GM12878 (cell line): ENCODE measurements around the gene S100P. TPM values are rescaled to one million over a fixed set of nuclear protein-coding genes. Genes with fewer than 3 reads are reported as not detected.
A peak's percentile ranks its signal among the peaks of the same experiment; 100 is the strongest.

Experiments used
- ATAC-seq: fragments of 200-7000 bp; cut with Tn5 transposase; 3 replicates; pipeline ENCODE4 v1.9.1; 2020; ENCODE audit warnings: mild to moderate bottlenecking, moderate library complexity
- BruUV-seq: library from RNA; stranded (reverse); fragments of 400-500 nt; replicated peaks from 2 replicates; lab custom pipeline; 2021; lab: Mats Ljungman, UMichigan
- CTCF ChIA-PET: fragments of 300-600 bp; sonication (Branson Sonifier 250); formaldehyde crosslinking; extraction: SDS; loops from one replicate; lab custom pipeline; 2021; ENCODE audit warnings: inconsistent platforms; lab: Yijun Ruan, JAX
- POLR2A ChIA-PET: fragments of 350-600 bp; formaldehyde crosslinking; extraction: SDS; loops from one replicate; lab custom pipeline; 2021; ENCODE audit warnings: inconsistent platforms; lab: Charles Lee
- RAD21 ChIA-PET: fragments of 300-600 bp; sonication (Branson Sonifier 250); formaldehyde crosslinking; loops from one replicate; lab custom pipeline; 2023; ENCODE audit warnings: antibody characterized with exemption; ENCODE audit not compliant: unreplicated experiment; lab: Charles Lee
- SMC1A ChIA-PET: fragments of 300-600 bp; sonication (Branson Sonifier 250); formaldehyde crosslinking; loops from one replicate; lab custom pipeline; 2023; ENCODE audit not compliant: unreplicated experiment, uncharacterized antibody; lab: Charles Lee
- DNase-seq: peaks from one replicate; pipeline ENCODE4 v3.0.0-alpha.2; 2011; ENCODE audit warnings: low read depth, low spot score
- FAIRE-seq: peaks from 3 replicates; lab custom pipeline; 2011; peaks lifted over from hg19 to GRCh38; lab: Jason Lieb, UNC
- H2AFZ ChIP-seq: 2 replicates; pipeline ENCODE4 v1.6.0; 2011; ENCODE audit warnings: low read depth, low read length, control low read depth; ENCODE audit not compliant: control insufficient read depth
- H3K27ac ChIP-seq: 2 replicates; pipeline ENCODE4 v1.5.1; 2011; ENCODE audit warnings: control low read depth; ENCODE audit not compliant: control insufficient read depth, insufficient read depth
- H3K27me3 ChIP-seq, 2 experiments: replicated peaks in 1 of 2; 2 replicates each; pipeline versions ENCODE4 v1.6.0 to v1.6.1; 2011; ENCODE audit warnings: low read length in 1 of 2; ENCODE audit not compliant: control insufficient read depth in 2 of 2, insufficient read depth in 2 of 2
- H3K36me3 ChIP-seq, 2 experiments: 2 replicates each; pipeline ENCODE4 v1.5.1; 2011; ENCODE audit warnings: low read length in 1 of 2; ENCODE audit not compliant: control insufficient read depth in 2 of 2, insufficient read depth in 2 of 2
- H3K4me1 ChIP-seq: 2 replicates; pipeline ENCODE4 v1.6.1; 2011; ENCODE audit warnings: mild to moderate bottlenecking, low read length, moderate library complexity, mixed read lengths; ENCODE audit not compliant: control insufficient read depth, insufficient read depth
- H3K4me2 ChIP-seq: 2 replicates; pipeline ENCODE4 v1.6.0; 2011; ENCODE audit warnings: control low read depth; ENCODE audit not compliant: control insufficient read depth, insufficient read depth
- H3K4me3 ChIP-seq: fragments of 200-600 bp; sonication (generic); 2 replicates; pipeline ENCODE4 v1.5.1; 2016
- H3K79me2 ChIP-seq: 2 replicates; pipeline ENCODE4 v1.6.0; 2011; ENCODE audit warnings: low read length; ENCODE audit not compliant: control insufficient read depth, insufficient read depth
- H3K9ac ChIP-seq: 2 replicates; pipeline ENCODE4 v1.8.0; 2011; ENCODE audit warnings: low read length, control low read depth, mixed read lengths; ENCODE audit not compliant: control insufficient read depth, insufficient read depth
- H3K9me3 ChIP-seq: replicated peaks from 3 replicates; pipeline ENCODE4 v1.5.1; 2011; ENCODE audit warnings: mild to moderate bottlenecking, low read length; ENCODE audit not compliant: control insufficient read depth, insufficient read depth
- H4K20me1 ChIP-seq: 2 replicates; pipeline ENCODE4 v1.6.0; 2011; ENCODE audit not compliant: control insufficient read depth, insufficient read depth
- ATF7 ChIP-seq: fragments of 450-650 bp; IDR thresholded peaks from 2 replicates; pipeline ENCODE4 v1.6.1; 2016; ENCODE audit warnings: low read depth, mild to moderate bottlenecking
- CBX5 ChIP-seq: sonication (generic); IDR thresholded peaks from 2 replicates; pipeline ENCODE4 v1.6.1; 2016; ENCODE audit warnings: low read depth, moderate library complexity, mild to moderate bottlenecking, inconsistent platforms
- EZH2 ChIP-seq: IDR thresholded peaks from 2 replicates; pipeline ENCODE4 v1.6.1; 2012; ENCODE audit warnings: low read depth, mild to moderate bottlenecking, control low read depth, inconsistent platforms, low read length, borderline replicate concordance; ENCODE audit not compliant: control insufficient read depth
- HDAC6 ChIP-seq: fragments of 200-600 bp; sonication (generic); IDR thresholded peaks from one replicate; pipeline ENCODE4 v1.8.0; 2017; ENCODE audit warnings: antibody characterized with exemption; ENCODE audit not compliant: unreplicated experiment
- NFIC ChIP-seq: IDR thresholded peaks from 2 replicates; pipeline ENCODE4 v1.6.1; 2012; ENCODE audit warnings: low read depth, mild to moderate bottlenecking, inconsistent platforms, low read length, moderate library complexity
- NFXL1 ChIP-seq: fragments of 450-650 bp; IDR thresholded peaks from 2 replicates; pipeline ENCODE4 v1.6.1; 2017; ENCODE audit warnings: antibody characterized with exemption, mild to moderate bottlenecking, borderline replicate concordance
- NR2F1 ChIP-seq: fragments of 450-650 bp; conservative IDR thresholded peaks from 2 replicates; pipeline ENCODE4 v1.6.1; 2017; ENCODE audit warnings: mild to moderate bottlenecking
- PBX3 ChIP-seq: IDR thresholded peaks from 2 replicates; pipeline ENCODE4 v1.6.1; 2011; ENCODE audit warnings: mild to moderate bottlenecking, low read depth, low read length, moderate library complexity; ENCODE audit not compliant: insufficient replicate concordance
- RBBP5 ChIP-seq: fragments of 200-600 bp; sonication (generic); conservative IDR thresholded peaks from 2 replicates; pipeline ENCODE4 v1.6.1; 2016
- SUZ12 ChIP-seq: fragments of 200-600 bp; sonication (generic); IDR thresholded peaks from one replicate; pipeline ENCODE4 v1.6.1; 2018; ENCODE audit warnings: antibody characterized with exemption, mild to moderate bottlenecking; ENCODE audit not compliant: unreplicated experiment
- TARDBP ChIP-seq: IDR thresholded peaks from 2 replicates; pipeline ENCODE4 v1.6.1; 2016; ENCODE audit warnings: borderline replicate concordance
- TCF3 ChIP-seq: IDR thresholded peaks from 2 replicates; pipeline ENCODE4 v1.6.1; 2012; ENCODE audit warnings: low read depth, mild to moderate bottlenecking, low read length, borderline replicate concordance; ENCODE audit not compliant: insufficient read depth
- YBX1 ChIP-seq: fragments of 450-650 bp; IDR thresholded peaks from 2 replicates; pipeline ENCODE4 v1.6.1; 2016; ENCODE audit warnings: antibody characterized with exemption
- WGBS: methylation state at CpG from one replicate; pipeline ENCODE4 v1.1.6; 2016; ENCODE audit warnings: low lambda C conversion rate; ENCODE audit not compliant: insufficient replicate concordance, insufficient coverage; ENCODE audit errors: missing lambda C conversion rate; 5-methylcytosine and 5-hydroxymethylcytosine counted together
- in situ Hi-C: fragments of 300-500 bp; cut with MboI; formaldehyde crosslinking; loops from 9 replicates; pipeline ENCODE4 v1.14.3; 2018; ENCODE audit warnings: mixed read lengths
- intact Hi-C: fragments of 100-400 bp; cut with micrococcal nuclease; formaldehyde crosslinking; loops from one replicate; pipeline ENCODE4 v1.14.2; 2022; ENCODE audit not compliant: unreplicated experiment
- polyA plus RNA-seq, 11 experiments: library from polyadenylated mRNA; depleted of rRNA in 4 of 11; unstranded in 6 of 11; stranded (reverse) in 5 of 11; fragments of >200 nt; fragmentation: Nextera tagmentation in 4 of 11; fragmentation: Illumina TruSeq in 1 of 11; extraction: Ambion mirVana in 4 of 11; extraction: Trizol in 1 of 11; gene quantifications; 1 replicate in 1 of 11; 2 replicates in 10 of 11; pipeline versions ENCODE4 v1.2.1 to v1.2.3, GENCODE V29; 2011 to 2016; ENCODE audit warnings: inconsistent platforms in 2 of 11, missing spikeins in 2 of 11, low read depth in 1 of 11
- total RNA-seq, 4 experiments: library from RNA; depleted of rRNA in 3 of 4; stranded (reverse); fragments of >200 nt in 3 of 4; fragmentation: Illumina TruSeq in 1 of 4; extraction: Trizol in 1 of 4; gene quantifications; 2 replicates each; pipeline versions ENCODE4 v1.2.1 to v1.2.3, GENCODE V29; 2013 to 2021
- TF ChIP-seq, protein P1 (sequence below): IDR thresholded peaks from 2 replicates; pipeline ENCODE4 v1.6.1; 2011; ENCODE audit warnings: low read depth, mild to moderate bottlenecking, low read length, moderate library complexity, borderline replicate concordance; ENCODE audit errors: extremely low read depth

The S100P gene
- total and polyA plus RNA-seq, 10 of the 15 experiments (the other 5 are each of a cell fraction or from before 2014, with no cell fraction given): 0.90 TPM; not detected in 9

GRCh38 chr4:6663596-6664393 lies 29.9 kb upstream of the S100P start:
- H3K36me3 ChIP-seq: no peaks in the 10 kb centered on the region
- H3K9ac ChIP-seq: no peak overlapping the region
- CTCF ChIA-PET: interaction anchor here (0.8 kb wide), 1 partner anchor 18 kb away, joined by 3 read pairs; no protein-coding TSS in a partner anchor
- SMC1A ChIA-PET: no interaction called here
- H4K20me1 ChIP-seq: no peaks in the 10 kb centered on the region
- H3K9me3 ChIP-seq: no peaks in the 10 kb centered on the region; the same call in 2 of the 3 replicates
- intact Hi-C loops (no loop called here), in situ Hi-C loops (no loop called here)
- H2AFZ ChIP-seq: no peak overlapping the region
- TF ChIP-seq YBX1 (no peak), SUZ12 (peak; percentile 69)
- RAD21 ChIA-PET: no interaction called here
- H3K4me3 ChIP-seq: no peak overlapping the region
- no peak for FAIRE-seq
- H3K79me2 ChIP-seq: no peaks in the 10 kb centered on the region
- no peak for DNase-seq
- H3K4me2 ChIP-seq: no peak overlapping the region
- H3K4me1 ChIP-seq: no peaks in the 10 kb centered on the region
- WGBS: 51% methylated on average over 53 of the region's 55 CpGs
- BruUV-seq: no TSS peak
- POLR2A ChIA-PET: no interaction called here
- H3K27ac ChIP-seq: no peak overlapping the region
- H3K27me3 ChIP-seq: peaks cover 9 to 14% of the 10 kb centered on the region in 2 experiments
- no peak for ATAC-seq

DNA sequence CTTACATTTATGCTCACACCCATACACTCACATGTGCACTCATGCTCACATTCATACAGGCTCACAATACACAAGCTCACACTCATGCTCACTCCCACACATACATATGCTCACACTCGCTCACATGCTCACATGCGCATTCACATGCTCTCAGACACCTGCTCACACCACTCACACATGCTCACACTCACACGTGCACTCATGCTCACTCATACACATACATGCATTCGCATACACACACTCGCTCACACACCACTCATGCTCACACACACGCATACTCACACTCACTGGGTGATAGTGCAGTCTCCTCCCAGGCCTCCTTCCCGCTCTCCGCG lies 28.4 kb upstream of the S100P start:
- BruUV-seq: no TSS peak
- H3K36me3 ChIP-seq: no peaks in the 10 kb centered on the region
- ChIA-PET RAD21 (no interaction called here), SMC1A (no interaction called here), CTCF (no interaction called here), POLR2A (no interaction called here)
- no peak for DNase-seq
- no peaks in the 10 kb centered on the region for H3K4me1 ChIP-seq
- H3K9ac ChIP-seq: no peak overlapping the region
- intact Hi-C loops (no loop called here), in situ Hi-C loops (no loop called here)
- H2AFZ ChIP-seq: no peak overlapping the region
- H4K20me1 ChIP-seq: no peaks in the 10 kb centered on the region
- peaks cover 9 to 11% of the 10 kb centered on the region in 2 experiments for H3K27me3 ChIP-seq
- no peak overlapping the region for H3K27ac ChIP-seq
- WGBS: 98% methylated on average over 9 of the region's 9 CpGs
- FAIRE-seq: no peak
- H3K9me3 ChIP-seq: no peaks in the 10 kb centered on the region; the same call in 2 of the 3 replicates
- no peak for ATAC-seq
- H3K4me2 ChIP-seq: no peak overlapping the region
- H3K4me3 ChIP-seq: no peak overlapping the region
- no peaks in the 10 kb centered on the region for H3K79me2 ChIP-seq
- TF ChIP-seq PBX3 (peak; percentile 63), EZH2 (no peak), TARDBP (no peak), RBBP5 (no peak), CBX5 (no peak), HDAC6 (no peak), ATF7 (no peak), NR2F1 (no peak), TCF3 (no peak), NFXL1 (no peak), NFIC (0 out of 2 replicates have a peak, but pooled peaks have one; percentile 44)
- TF ChIP-seq, protein P1, sequence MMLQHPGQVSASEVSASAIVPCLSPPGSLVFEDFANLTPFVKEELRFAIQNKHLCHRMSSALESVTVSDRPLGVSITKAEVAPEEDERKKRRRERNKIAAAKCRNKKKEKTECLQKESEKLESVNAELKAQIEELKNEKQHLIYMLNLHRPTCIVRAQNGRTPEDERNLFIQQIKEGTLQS: no peak
